Retina (tissue), 1 donor: Measurements from ENCODE around the gene SORBS1.

Experiments
- DNase-seq: peaks from one replicate; pipeline ENCODE4 v3.0.0-alpha.2; 2016

SORBS1 gene

GRCh38 chr10:95538412-95538811 is 22.8 kb downstream of the SORBS1 start:
- no peak for DNase-seq

DNA sequence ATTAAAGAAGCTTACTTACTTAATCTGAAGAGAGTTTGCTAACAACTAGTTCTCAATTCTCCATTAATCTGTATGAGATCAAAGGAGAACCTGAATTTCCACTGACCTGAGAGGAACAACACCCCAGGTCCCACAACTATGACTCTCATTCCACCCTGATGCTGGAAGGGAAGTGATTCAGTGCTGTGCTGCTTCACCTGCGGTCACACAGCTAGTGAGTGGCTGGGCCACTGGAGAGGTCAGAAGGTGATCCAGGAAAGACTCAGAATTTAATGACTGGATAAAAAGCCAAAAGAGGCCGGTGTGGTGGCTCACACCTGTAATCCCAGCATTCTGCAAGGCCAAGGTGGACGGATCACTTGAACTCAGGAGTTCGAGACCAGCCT is 23.6 kb downstream of the SORBS1 start:
- DNase-seq: no peak

DNA sequence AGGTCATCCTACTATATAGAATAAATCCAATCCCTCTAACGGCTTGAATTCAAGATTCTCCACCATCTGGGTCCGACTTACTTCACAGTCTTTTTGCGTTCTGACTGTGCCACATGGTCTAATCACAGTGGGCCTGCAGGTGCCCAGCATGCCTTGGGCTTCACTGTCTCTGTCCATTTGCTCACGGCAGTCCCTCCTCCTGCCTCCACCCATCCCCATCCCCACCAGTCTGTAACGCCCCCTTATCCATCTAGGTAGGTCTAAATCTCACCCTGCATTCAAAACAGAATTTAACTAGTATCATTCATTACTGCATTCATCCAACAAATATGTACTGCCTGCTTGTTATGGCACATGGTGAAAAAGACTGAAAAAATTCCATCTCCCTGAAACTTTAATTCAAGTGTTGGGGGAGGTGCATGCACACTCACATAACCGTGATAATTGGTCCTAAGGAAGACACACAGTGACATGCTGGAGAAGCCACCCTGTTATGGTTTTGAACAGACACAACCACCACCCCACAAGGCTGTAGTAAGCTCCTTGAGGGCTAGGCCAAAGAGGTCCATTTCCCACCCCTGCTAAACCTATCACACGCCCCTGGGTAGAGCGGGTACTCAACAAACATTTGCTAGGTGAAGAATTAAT is 24.2 kb downstream of the SORBS1 start:
- DNase-seq: no peak

GRCh38 chr10:95536017-95536416 is 25.2 kb downstream of the SORBS1 start:
- peak; percentile 30 for DNase-seq

- DNase-seq: no peak
These were observed 25.6 kb downstream of the SORBS1 start for GRCh38 chr10:95535526-95535925.

DNA sequence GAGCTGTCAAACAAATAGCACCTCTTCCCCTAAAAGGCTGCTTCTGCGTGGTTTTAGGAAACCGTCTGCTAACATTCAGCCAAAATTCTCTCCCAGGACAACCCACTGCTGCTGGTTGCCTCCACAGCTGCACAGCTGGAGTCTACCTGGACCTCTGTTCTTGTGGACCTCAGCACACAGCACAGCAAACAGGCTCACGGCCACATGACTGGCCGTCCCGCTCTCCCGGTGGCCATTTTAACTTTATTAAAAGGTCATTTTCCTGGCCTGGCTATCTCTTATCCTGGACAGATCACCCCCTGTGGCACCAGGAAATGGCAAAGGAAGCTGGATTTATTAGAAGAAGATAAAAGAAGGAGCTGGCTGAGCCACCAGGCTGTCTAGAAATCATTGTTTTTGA is 27.6 kb downstream of the SORBS1 start:
- DNase-seq: no peak

DNA sequence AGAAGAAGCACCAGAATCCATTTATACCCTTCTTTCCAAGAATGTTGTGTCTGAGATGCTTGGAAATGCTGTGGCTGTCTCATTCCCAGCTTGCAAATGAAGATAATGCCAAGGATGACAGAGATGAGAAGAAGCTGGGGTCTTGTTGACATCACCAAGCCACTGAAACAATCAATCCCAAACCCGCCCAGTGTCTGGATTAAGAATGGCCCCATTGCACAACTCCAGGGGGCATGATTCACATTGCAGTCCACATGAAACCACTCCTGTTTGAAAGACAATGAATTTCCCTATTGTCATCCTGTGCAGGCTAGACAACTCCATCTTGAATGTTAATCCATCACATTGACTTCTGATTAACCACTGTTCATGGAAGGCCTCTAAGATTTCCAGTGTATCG is 28.6 kb downstream of the SORBS1 start:
- DNase-seq: no peak

GRCh38 chr10:95531994-95532399 is 29.2 kb downstream of the SORBS1 start:
- DNase-seq: no peak

- no peak for DNase-seq
These were observed 29.9 kb downstream of the SORBS1 start for GRCh38 chr10:95531058-95531809.

GRCh38 chr10:95530561-95530960 is 30.6 kb downstream of the SORBS1 start:
- DNase-seq: no peak

- no peak for DNase-seq
These were observed 31.1 kb downstream of the SORBS1 start for GRCh38 chr10:95530029-95530428.

GRCh38 chr10:95526044-95526443 is 35.1 kb downstream of the SORBS1 start:
- no peak for DNase-seq

- no peak for DNase-seq
These were observed 36.1 kb downstream of the SORBS1 start for GRCh38 chr10:95525033-95525418.

DNA sequence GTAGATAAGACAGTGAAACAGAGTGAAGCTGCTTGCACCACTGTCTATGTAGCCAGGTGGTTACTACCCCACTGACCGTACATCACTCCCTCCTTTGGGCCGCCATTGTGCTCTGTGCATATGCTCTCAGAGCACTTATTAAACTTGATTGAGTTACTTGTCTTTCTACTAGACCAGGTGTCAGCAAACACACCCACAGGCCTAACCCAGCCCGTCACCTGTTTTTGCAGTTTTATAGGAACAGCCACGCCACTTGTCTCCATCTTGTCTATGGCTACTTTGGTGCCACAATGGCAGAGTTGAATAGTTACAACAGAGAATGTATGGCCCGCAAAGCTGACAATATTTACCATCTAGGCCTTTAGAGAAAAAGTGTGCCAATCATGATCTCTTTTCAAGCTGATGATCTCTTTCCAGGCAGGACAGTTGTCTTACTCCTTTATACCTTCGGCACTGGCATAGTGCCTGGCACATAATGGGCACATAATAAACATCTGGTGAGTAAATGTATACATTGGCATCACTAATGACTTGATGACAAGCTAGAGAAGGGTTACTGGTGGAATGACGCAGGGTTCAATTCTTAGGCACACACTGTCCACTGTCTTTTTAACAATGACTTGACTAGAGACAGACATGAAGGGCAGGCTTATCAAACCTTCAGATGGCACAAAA is 36.7 kb downstream of the SORBS1 start:
- no peak for DNase-seq

DNA sequence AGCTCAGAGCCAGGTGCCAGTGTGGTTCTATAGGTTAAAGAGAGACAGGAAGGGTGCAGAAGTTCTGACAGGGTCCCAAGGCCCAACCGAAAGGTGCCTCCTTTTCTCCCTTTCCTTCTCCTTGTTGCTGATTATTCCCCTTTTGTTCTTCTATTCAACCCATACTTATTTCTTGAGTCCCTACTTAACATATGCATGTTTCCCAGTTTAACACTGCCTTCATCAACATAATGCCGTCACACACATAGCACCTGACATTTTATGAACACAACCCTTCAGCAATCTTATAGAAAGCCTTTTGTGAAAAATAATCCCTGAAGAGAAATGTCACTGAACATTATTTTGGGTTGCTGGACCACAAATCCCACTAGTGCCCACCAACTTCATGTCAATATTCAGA is 39.1 kb downstream of the SORBS1 start:
- no peak for DNase-seq

- DNase-seq: no peak
These were observed 40.6 kb downstream of the SORBS1 start for GRCh38 chr10:95520617-95521016.

DNA sequence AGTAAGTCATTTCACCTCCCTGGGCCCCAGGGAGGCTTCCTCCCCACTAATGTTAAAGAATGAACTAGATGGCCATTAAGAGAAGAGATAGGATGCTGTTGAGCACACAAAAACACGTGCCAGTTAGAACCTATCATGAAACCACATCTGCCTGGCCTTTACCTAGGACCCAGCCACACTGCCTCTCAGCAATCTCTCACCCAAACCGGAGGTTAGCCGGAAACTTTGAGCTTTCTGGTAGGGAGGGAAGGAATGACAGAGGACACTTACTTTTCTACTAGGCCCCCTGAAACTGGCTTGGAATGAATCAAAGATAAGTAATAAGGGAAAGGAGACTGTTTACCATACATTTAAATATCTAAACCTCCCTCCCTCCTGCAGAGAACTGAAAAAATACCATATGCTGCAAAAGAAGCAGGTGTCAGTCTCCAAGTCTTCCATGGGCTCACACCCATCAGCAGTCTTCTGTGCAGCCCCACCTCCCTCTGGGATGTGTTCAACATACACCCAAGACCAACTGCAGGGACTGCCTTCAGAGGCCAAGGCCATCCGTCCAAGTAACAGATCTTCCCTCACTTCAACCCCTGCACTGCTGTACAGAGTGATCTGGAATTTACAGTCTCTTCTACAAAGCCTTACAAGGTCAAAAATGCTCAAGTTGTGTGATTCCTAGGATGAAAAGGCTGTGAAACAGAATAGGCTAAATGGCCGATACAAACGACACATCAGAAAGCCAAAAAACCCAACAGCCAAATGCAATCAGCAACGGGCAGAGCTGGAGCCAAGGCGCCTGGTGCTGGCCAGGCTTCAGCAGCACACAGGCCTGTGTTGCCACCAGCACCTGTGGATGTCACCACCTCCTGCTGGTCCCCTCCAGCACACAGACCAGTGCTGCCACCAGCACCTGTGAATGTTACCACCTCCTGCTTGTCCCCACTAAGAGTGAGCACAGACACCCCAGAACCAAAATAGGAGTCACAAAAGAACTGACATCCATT is 42.4 kb downstream of the SORBS1 start:
- DNase-seq: no peak

DNA sequence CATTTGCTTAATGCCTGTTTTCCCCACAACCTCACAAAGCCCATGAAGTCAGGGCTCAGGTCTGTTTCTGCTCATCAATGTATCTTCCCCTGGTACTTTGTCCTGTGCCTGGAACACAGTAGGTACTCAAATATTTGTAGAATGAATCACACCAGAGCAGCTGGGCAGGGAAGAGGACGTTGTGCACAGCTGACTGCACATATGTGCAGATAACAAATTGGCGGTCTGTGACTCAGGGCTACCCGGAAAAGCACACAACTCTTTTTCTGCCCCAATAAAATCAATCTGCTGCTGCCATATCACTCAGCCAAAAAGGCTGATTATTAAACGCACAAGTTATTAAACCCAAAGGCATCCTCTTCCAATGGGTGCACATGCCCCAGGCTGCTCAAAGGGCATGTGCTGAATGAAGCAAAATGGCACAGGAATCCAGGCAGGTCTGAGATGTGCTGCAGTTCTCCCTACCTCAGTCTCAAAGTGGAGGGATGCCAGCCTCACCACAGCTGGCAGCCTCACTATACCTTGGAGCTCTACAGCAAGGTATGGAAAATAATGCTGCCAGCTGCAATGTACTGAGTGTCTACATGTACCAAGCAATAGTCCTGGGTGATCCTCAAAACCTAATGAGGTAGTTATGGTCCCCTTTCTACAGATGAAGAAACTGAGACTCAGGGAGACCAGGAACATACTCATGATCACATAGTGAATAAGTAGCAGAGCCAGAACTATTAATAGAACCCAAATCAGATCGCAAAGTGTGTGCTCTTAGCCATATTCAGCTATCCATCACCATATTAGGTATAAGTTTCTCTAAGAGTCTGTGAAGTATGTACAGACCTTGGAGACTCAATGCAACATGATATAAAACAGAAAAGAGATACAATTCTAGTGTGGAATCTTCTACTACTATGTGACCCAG is 43.4 kb downstream of the SORBS1 start:
- DNase-seq: no peak

- no peak for DNase-seq
These were observed 44.3 kb downstream of the SORBS1 start for GRCh38 chr10:95516774-95517373.

DNA sequence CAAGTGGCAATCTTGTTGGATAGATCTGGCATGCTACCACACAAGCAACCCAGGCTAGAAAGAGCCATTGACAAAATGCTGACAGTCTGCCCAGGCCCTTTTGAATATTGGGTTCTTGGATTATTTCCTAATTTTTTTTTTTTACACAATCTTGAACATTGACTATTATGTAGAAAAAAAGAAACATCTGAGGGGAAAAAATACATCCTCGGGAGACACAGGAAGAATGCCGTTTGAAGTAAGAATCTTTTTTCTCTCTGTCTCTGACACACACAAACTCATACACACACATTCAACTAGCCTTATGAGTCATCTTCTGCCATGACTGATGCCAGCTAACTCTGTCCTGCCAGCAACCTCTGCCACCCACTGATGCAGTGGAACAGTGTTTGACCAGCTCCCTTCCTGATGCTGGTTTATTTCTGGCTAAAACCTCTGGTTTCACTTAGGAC is 47.2 kb downstream of the SORBS1 start:
- DNase-seq: no peak

DNA sequence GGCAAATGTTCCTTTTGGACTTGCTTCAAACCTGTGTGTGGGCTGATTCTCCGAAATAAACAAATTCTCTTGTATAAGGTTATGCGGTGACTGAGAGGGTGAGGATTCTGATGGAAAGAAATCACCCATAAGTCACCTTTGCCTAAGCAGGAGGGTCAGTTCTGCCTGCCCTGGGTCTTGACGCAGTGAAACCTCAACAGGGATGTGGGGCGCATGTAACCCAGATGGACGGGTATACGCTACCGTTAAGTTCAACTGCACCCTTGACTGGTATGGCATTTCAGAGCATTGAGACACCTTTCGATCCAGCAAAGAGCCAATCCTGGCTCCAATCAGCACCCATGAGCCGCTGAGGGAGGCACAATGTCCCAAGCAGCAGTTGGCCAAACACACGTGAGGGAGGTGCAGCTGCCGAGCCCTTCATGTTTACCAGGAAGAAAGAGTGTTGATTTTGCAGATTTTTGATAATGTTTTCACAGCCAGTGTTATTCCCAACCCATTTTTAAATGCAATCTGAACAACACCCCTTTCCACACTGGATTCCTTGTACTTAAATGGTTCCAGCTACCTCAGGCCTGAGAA is 48.1 kb downstream of the SORBS1 start:
- no peak for DNase-seq
